Mesodermal cell (in vitro differentiated cells): Measurements from ENCODE around the gene APOBEC3H.

Source experiments
- H3K27ac ChIP-seq: 2 replicates; pipeline ENCODE4 v1.7.0; 2013; ENCODE audit warnings: mild to moderate bottlenecking, low read depth, low read length, moderate library complexity; ENCODE audit not compliant: severe bottlenecking
- H3K36me3 ChIP-seq: 2 replicates; pipeline ENCODE4 v1.7.1; 2013; ENCODE audit warnings: mild to moderate bottlenecking, low read length, moderate library complexity; ENCODE audit not compliant: control insufficient read depth, insufficient read depth
- H3K4me1 ChIP-seq: one replicate; pipeline ENCODE4 v1.7.1; 2013; ENCODE audit warnings: mild to moderate bottlenecking, low read length; ENCODE audit not compliant: insufficient read depth, control insufficient read depth, poor library complexity, severe bottlenecking
- H3K4me3 ChIP-seq: 2 replicates; pipeline ENCODE4 v1.7.0; 2013; ENCODE audit warnings: low read length, control low read depth, mild to moderate bottlenecking; ENCODE audit not compliant: insufficient read depth, poor library complexity, severe bottlenecking; ENCODE audit errors: extremely low read depth
- H3K9me3 ChIP-seq: 2 replicates; pipeline ENCODE4 v1.7.1; 2013; ENCODE audit warnings: mild to moderate bottlenecking, low read length, moderate library complexity; ENCODE audit not compliant: control insufficient read depth
- WGBS, 2 experiments: methylation state at CpG; one replicate each; pipeline ENCODE4 v1.1.5; 2013; ENCODE audit warnings: missing lambda C conversion rate in 2 of 2; ENCODE audit not compliant: insufficient coverage in 2 of 2; 5-methylcytosine and 5-hydroxymethylcytosine counted together

APOBEC3H gene

GRCh38 chr22:39094717-39095389 is 2.2 kb upstream of the APOBEC3H start:
- H3K9me3 ChIP-seq, result no peaks in the 10 kb centered on the region
- WGBS, 2 experiments, result 88 to 90% methylated on average over 8 to 12 of the region's 14 CpGs
- H3K4me1 ChIP-seq, result peaks cover 7% of the 10 kb centered on the region
- H3K36me3 ChIP-seq, result no peaks in the 10 kb centered on the region
- no peak overlapping the region for H3K27ac ChIP-seq
- H3K4me3 ChIP-seq, result no peak overlapping the region

- Histone ChIP-seq H3K36me3 (no peaks in the 10 kb centered on the region), H3K9me3 (no peaks in the 10 kb centered on the region), H3K4me1 (peaks cover 7% of the 10 kb centered on the region), H3K4me3 (no peak overlapping the region), H3K27ac (no peak overlapping the region)
- WGBS, 2 experiments, result 92 to 93% methylated on average over 2 of the region's 3 CpGs
Measured at GRCh38 chr22:39095971-39096370, 1.1 kb upstream of the APOBEC3H start.

GRCh38 chr22:39098026-39098425 is 982 bp downstream of the APOBEC3H start:
- H3K4me3 ChIP-seq, result no peak overlapping the region
- no peaks in the 10 kb centered on the region for H3K36me3 ChIP-seq
- H3K4me1 ChIP-seq, result peaks cover 7% of the 10 kb centered on the region
- no peak overlapping the region for H3K27ac ChIP-seq
- no peaks in the 10 kb centered on the region for H3K9me3 ChIP-seq
- WGBS, 2 experiments, result 65 to 66% methylated on average over 5 to 6 of the region's 6 CpGs

- Histone ChIP-seq H3K36me3 (no peaks in the 10 kb centered on the region), H3K9me3 (no peaks in the 10 kb centered on the region), H3K4me3 (no peak overlapping the region), H3K4me1 (peaks cover 7% of the 10 kb centered on the region), H3K27ac (no peak overlapping the region)
- WGBS, 2 experiments, result 87 to 93% methylated on average over 7 to 8 of the region's 8 CpGs
Measured at GRCh38 chr22:39098576-39098975, 1.5 kb downstream of the APOBEC3H start.

DNA sequence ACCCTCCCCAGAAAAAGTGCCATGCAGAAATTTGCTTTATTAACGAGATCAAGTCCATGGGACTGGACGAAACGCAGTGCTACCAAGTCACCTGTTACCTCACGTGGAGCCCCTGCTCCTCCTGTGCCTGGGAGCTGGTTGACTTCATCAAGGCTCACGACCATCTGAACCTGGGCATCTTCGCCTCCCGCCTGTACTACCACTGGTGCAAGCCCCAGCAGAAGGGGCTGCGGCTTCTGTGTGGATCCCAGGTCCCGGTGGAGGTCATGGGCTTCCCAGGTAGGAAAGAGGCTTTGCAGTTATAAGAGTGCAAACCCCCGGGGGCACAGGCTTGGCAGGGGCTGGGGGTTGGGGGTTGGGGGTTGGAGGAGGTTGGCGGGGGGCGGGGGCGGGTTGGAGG is 4.2 kb downstream of the APOBEC3H start:
- H3K4me3 ChIP-seq, result no peak overlapping the region
- 84 to 85% methylated on average over 7 to 8 of the region's 13 CpGs for WGBS, 2 experiments
- no peak overlapping the region for H3K27ac ChIP-seq

GRCh38 chr22:39103431-39103830 is 6.4 kb downstream of the APOBEC3H start:
- no peak overlapping the region for H3K4me3 ChIP-seq
- H3K4me1 ChIP-seq, result no peaks in the 10 kb centered on the region
- no peaks in the 10 kb centered on the region for H3K36me3 ChIP-seq
- WGBS, 2 experiments, result 58 to 69% methylated on average over 1 to 2 of the region's 2 CpGs
- no peaks in the 10 kb centered on the region for H3K9me3 ChIP-seq
- H3K27ac ChIP-seq, result no peak overlapping the region

More for the DNA sequence above, 4.2 kb downstream of the APOBEC3H start:
- Histone ChIP-seq H3K4me1 (peaks cover 7% of the 10 kb centered on the region), H3K36me3 (no peaks in the 10 kb centered on the region), H3K9me3 (no peaks in the 10 kb centered on the region)

DNA sequence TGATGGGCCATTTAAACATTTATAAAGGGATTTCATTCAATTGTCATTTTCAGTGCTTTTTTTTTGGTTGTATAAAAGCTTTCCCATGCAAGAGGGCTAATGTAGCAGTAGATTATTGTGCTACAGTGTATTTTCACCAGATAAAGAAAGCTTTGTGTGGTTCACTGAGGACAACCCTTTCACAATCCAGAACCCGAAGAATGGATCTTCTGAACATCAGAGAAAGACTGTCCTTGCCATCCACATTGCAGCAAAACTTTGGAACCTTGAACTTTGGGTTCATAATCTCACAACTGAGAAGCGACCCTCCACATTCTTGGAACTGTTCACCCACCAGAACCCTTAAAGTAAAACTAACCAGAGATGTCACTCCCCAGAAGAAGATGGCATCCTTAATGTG is 9.3 kb downstream of the APOBEC3H start:
- no peaks in the 10 kb centered on the region for H3K9me3 ChIP-seq
- no peak overlapping the region for H3K27ac ChIP-seq
- no peaks in the 10 kb centered on the region for H3K36me3 ChIP-seq
- peaks cover 7% of the 10 kb centered on the region for H3K4me1 ChIP-seq
- 88 to 92% methylated on average over 2 of the region's 2 CpGs for WGBS, 2 experiments
- H3K4me3 ChIP-seq, result no peak overlapping the region

- no peak overlapping the region for H3K4me3 ChIP-seq
- 90 to 93% methylated on average over 2 to 4 of the region's 4 CpGs for WGBS, 2 experiments
- peaks cover 7% of the 10 kb centered on the region for H3K4me1 ChIP-seq
- H3K9me3 ChIP-seq, result no peaks in the 10 kb centered on the region
- no peak overlapping the region for H3K27ac ChIP-seq
- H3K36me3 ChIP-seq, result no peaks in the 10 kb centered on the region
Measured at GRCh38 chr22:39108487-39108886, 11.4 kb downstream of the APOBEC3H start.

- Histone ChIP-seq H3K36me3 (no peaks in the 10 kb centered on the region), H3K27ac (no peak overlapping the region), H3K4me3 (no peak overlapping the region), H3K4me1 (peaks cover 7% of the 10 kb centered on the region), H3K9me3 (no peaks in the 10 kb centered on the region)
- WGBS, 2 experiments, result 97 to 98% methylated on average over 9 of the region's 9 CpGs
Measured at GRCh38 chr22:39109361-39109760, 12.3 kb downstream of the APOBEC3H start.

- no peaks in the 10 kb centered on the region for H3K9me3 ChIP-seq
- peak overlapping the region; percentile 65 for H3K27ac ChIP-seq
- H3K4me1 ChIP-seq, result peaks cover 7% of the 10 kb centered on the region
- H3K4me3 ChIP-seq, result no peak overlapping the region
- 72 to 74% methylated on average over 14 of the region's 15 CpGs for WGBS, 2 experiments
- no peaks in the 10 kb centered on the region for H3K36me3 ChIP-seq
Measured at GRCh38 chr22:39110631-39111561, 13.9 kb downstream of the APOBEC3H start.

GRCh38 chr22:39114112-39114511 is 17.1 kb downstream of the APOBEC3H start:
- Histone ChIP-seq H3K27ac (no peak overlapping the region), H3K36me3 (no peaks in the 10 kb centered on the region)
- 14 to 19% methylated on average over 4 of the region's 6 CpGs for WGBS, 2 experiments

More at GRCh38 chr22:39114112-39114511, 17.1 kb downstream of the APOBEC3H start:
- Histone ChIP-seq H3K4me3 (no peak overlapping the region), H3K4me1 (peaks cover 7% of the 10 kb centered on the region), H3K9me3 (no peaks in the 10 kb centered on the region)
